HL-60 (cell line): ENCODE data around the gene TMEM163.

Source experiments
- POLR2AphosphoS5 ChIP-seq: IDR thresholded peaks from 2 replicates; pipeline ENCODE4 v1.6.1; 2012; ENCODE audit warnings: low read depth
- TF ChIP-seq, protein P1 (sequence below): IDR thresholded peaks from one replicate; pipeline ENCODE4 v1.5.1; 2011; ENCODE audit warnings: low read length, control low read depth, inconsistent platforms; ENCODE audit not compliant: insufficient read depth
- TF ChIP-seq, protein P2 (sequence below): IDR thresholded peaks from 2 replicates; pipeline ENCODE4 v1.6.1; 2012; ENCODE audit warnings: low read depth; ENCODE audit not compliant: insufficient replicate concordance

DNA sequence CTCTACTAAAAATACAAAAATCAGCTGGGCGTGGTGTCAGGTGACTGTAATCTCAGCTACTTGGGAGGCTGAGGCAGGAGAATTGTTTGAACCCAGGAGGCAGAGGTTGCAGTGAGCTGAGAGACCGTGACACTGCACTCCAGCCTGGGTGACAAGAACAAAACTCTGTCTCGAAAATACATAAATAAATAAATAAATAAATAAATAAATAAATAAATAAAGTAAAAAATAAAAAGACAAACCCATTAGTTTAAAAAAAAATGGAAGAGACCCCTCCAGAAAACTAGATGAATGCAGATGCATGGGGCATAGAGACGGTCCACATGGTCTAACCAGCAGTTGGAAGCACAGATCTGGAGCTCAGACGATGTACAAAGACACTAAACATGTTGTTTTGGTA lies 18.1 kb downstream of the TMEM163 start:
- TF ChIP-seq, protein P1, sequence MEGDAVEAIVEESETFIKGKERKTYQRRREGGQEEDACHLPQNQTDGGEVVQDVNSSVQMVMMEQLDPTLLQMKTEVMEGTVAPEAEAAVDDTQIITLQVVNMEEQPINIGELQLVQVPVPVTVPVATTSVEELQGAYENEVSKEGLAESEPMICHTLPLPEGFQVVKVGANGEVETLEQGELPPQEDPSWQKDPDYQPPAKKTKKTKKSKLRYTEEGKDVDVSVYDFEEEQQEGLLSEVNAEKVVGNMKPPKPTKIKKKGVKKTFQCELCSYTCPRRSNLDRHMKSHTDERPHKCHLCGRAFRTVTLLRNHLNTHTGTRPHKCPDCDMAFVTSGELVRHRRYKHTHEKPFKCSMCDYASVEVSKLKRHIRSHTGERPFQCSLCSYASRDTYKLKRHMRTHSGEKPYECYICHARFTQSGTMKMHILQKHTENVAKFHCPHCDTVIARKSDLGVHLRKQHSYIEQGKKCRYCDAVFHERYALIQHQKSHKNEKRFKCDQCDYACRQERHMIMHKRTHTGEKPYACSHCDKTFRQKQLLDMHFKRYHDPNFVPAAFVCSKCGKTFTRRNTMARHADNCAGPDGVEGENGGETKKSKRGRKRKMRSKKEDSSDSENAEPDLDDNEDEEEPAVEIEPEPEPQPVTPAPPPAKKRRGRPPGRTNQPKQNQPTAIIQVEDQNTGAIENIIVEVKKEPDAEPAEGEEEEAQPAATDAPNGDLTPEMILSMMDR: no peak
- TF ChIP-seq POLR2AphosphoS5: no peak
- TF ChIP-seq, protein P2, sequence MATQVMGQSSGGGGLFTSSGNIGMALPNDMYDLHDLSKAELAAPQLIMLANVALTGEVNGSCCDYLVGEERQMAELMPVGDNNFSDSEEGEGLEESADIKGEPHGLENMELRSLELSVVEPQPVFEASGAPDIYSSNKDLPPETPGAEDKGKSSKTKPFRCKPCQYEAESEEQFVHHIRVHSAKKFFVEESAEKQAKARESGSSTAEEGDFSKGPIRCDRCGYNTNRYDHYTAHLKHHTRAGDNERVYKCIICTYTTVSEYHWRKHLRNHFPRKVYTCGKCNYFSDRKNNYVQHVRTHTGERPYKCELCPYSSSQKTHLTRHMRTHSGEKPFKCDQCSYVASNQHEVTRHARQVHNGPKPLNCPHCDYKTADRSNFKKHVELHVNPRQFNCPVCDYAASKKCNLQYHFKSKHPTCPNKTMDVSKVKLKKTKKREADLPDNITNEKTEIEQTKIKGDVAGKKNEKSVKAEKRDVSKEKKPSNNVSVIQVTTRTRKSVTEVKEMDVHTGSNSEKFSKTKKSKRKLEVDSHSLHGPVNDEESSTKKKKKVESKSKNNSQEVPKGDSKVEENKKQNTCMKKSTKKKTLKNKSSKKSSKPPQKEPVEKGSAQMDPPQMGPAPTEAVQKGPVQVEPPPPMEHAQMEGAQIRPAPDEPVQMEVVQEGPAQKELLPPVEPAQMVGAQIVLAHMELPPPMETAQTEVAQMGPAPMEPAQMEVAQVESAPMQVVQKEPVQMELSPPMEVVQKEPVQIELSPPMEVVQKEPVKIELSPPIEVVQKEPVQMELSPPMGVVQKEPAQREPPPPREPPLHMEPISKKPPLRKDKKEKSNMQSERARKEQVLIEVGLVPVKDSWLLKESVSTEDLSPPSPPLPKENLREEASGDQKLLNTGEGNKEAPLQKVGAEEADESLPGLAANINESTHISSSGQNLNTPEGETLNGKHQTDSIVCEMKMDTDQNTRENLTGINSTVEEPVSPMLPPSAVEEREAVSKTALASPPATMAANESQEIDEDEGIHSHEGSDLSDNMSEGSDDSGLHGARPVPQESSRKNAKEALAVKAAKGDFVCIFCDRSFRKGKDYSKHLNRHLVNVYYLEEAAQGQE: no peak
